Central memory CD8-positive, alpha-beta T cell (primary cell): Measurements from ENCODE around the gene FGF14.

Experiments used
- ATAC-seq: fragments of 150-1000 bp; cut with Tn5 transposase; replicated peaks from 2 replicates; pipeline ENCODE4 v1.10.0; 2022; ENCODE audit warnings: mild to moderate bottlenecking, moderate FRiP score, moderate number of reproducible peaks; ENCODE audit not compliant: poor library complexity, severe bottlenecking; ENCODE audit errors: extremely low read depth
- DNase-seq, 2 donors: peaks; one replicate each; pipeline ENCODE4 v3.0.0; 2021; ENCODE audit warnings: low spot score in 2 of 2
- H3K27ac Mint-ChIP-seq: one replicate; pipeline ENCODE4 v1.8.0; 2022; ENCODE audit warnings: low read depth, mild to moderate bottlenecking, moderate library complexity, mixed read lengths
- H3K27me3 Mint-ChIP-seq: one replicate; pipeline ENCODE4 v1.8.0; 2022; ENCODE audit warnings: mixed read lengths
- H3K36me3 Mint-ChIP-seq: one replicate; pipeline ENCODE4 v1.8.0; 2022; ENCODE audit warnings: mild to moderate bottlenecking, moderate library complexity, mixed read lengths; ENCODE audit not compliant: insufficient read depth
- H3K4me1 Mint-ChIP-seq: one replicate; pipeline ENCODE4 v1.8.0; 2022; ENCODE audit warnings: mixed read lengths
- H3K4me3 Mint-ChIP-seq: one replicate; pipeline ENCODE4 v1.8.0; 2022; ENCODE audit warnings: mild to moderate bottlenecking, moderate library complexity, mixed read lengths
- H3K9me3 Mint-ChIP-seq: one replicate; pipeline ENCODE4 v1.8.0; 2022; ENCODE audit warnings: mixed read lengths

The FGF14 gene

GRCh38 chr13:101795460-101795859, 606.4 kb downstream of the FGF14 start:
- no peak for DNase-seq
- H3K4me3 Mint-ChIP-seq: no peak overlapping the region
- H3K9me3 Mint-ChIP-seq: no peaks in the 10 kb centered on the region
- no peak for ATAC-seq
- no peaks in the 10 kb centered on the region for H3K36me3 Mint-ChIP-seq
- H3K4me1 Mint-ChIP-seq: no peaks in the 10 kb centered on the region
- H3K27ac Mint-ChIP-seq: no peak overlapping the region
- peaks cover 23% of the 10 kb centered on the region for H3K27me3 Mint-ChIP-seq

GRCh38 chr13:101795025-101795424, 606.8 kb downstream of the FGF14 start:
- H3K4me1 Mint-ChIP-seq: no peaks in the 10 kb centered on the region
- no peaks in the 10 kb centered on the region for H3K36me3 Mint-ChIP-seq
- no peak overlapping the region for H3K4me3 Mint-ChIP-seq
- no peaks in the 10 kb centered on the region for H3K9me3 Mint-ChIP-seq
- DNase-seq: no peak
- no peak for ATAC-seq
- H3K27me3 Mint-ChIP-seq: peaks cover 27% of the 10 kb centered on the region
- no peak overlapping the region for H3K27ac Mint-ChIP-seq

GRCh38 chr13:101792189-101792588, 609.7 kb downstream of the FGF14 start:
- H3K4me3 Mint-ChIP-seq: no peak overlapping the region
- no peak overlapping the region for H3K27ac Mint-ChIP-seq
- H3K27me3 Mint-ChIP-seq: peaks cover 51% of the 10 kb centered on the region
- ATAC-seq (no peak), DNase-seq (no peak)
- no peaks in the 10 kb centered on the region for H3K4me1 Mint-ChIP-seq
- no peaks in the 10 kb centered on the region for H3K9me3 Mint-ChIP-seq
- no peaks in the 10 kb centered on the region for H3K36me3 Mint-ChIP-seq

- H3K36me3 Mint-ChIP-seq: no peaks in the 10 kb centered on the region
- H3K27me3 Mint-ChIP-seq: peaks cover 65% of the 10 kb centered on the region
- H3K4me1 Mint-ChIP-seq: no peaks in the 10 kb centered on the region
- DNase-seq (no peak), ATAC-seq (no peak)
- H3K9me3 Mint-ChIP-seq: no peaks in the 10 kb centered on the region
- H3K27ac Mint-ChIP-seq: no peak overlapping the region
- H3K4me3 Mint-ChIP-seq: no peak overlapping the region
These were observed 616.0 kb downstream of the FGF14 start for GRCh38 chr13:101785858-101786257.

- Mint-ChIP-seq H3K27me3 (peaks cover 52% of the 10 kb centered on the region), H3K4me3 (no peak overlapping the region)
- DNase-seq: no peak
These were observed 617.5 kb downstream of the FGF14 start for GRCh38 chr13:101784313-101784712.

GRCh38 chr13:101783554-101783953, 618.3 kb downstream of the FGF14 start:
- Mint-ChIP-seq H3K27me3 (peaks cover 46% of the 10 kb centered on the region), H3K27ac (no peak overlapping the region), H3K36me3 (no peaks in the 10 kb centered on the region), H3K4me3 (no peak overlapping the region), H3K4me1 (no peaks in the 10 kb centered on the region), H3K9me3 (no peaks in the 10 kb centered on the region)
- ATAC-seq (no peak), DNase-seq (no peak)

More at GRCh38 chr13:101784313-101784712, 617.5 kb downstream of the FGF14 start:
- ATAC-seq: no peak
- H3K27ac Mint-ChIP-seq: no peak overlapping the region
- no peaks in the 10 kb centered on the region for H3K36me3 Mint-ChIP-seq
- H3K9me3 Mint-ChIP-seq: no peaks in the 10 kb centered on the region
- no peaks in the 10 kb centered on the region for H3K4me1 Mint-ChIP-seq

GRCh38 chr13:101780211-101780610, 621.6 kb downstream of the FGF14 start:
- ATAC-seq: no peak
- H3K36me3 Mint-ChIP-seq: peaks cover 3% of the 10 kb centered on the region
- no peak overlapping the region for H3K4me3 Mint-ChIP-seq
- no peak for DNase-seq
- no peak overlapping the region for H3K27ac Mint-ChIP-seq
- no peaks in the 10 kb centered on the region for H3K9me3 Mint-ChIP-seq
- H3K27me3 Mint-ChIP-seq: peaks cover 22% of the 10 kb centered on the region
- H3K4me1 Mint-ChIP-seq: no peaks in the 10 kb centered on the region

GRCh38 chr13:101779147-101779546, 622.7 kb downstream of the FGF14 start:
- Mint-ChIP-seq H3K9me3 (no peaks in the 10 kb centered on the region), H3K27ac (no peak overlapping the region), H3K36me3 (peaks cover 3% of the 10 kb centered on the region), H3K27me3 (peaks cover 17% of the 10 kb centered on the region), H3K4me3 (no peak overlapping the region), H3K4me1 (no peaks in the 10 kb centered on the region)
- ATAC-seq (no peak), DNase-seq (no peak)

- H3K27ac Mint-ChIP-seq: no peak overlapping the region
- DNase-seq (no peak), ATAC-seq (no peak)
- no peaks in the 10 kb centered on the region for H3K27me3 Mint-ChIP-seq
- H3K4me1 Mint-ChIP-seq: no peaks in the 10 kb centered on the region
- no peaks in the 10 kb centered on the region for H3K9me3 Mint-ChIP-seq
- peaks cover 3% of the 10 kb centered on the region for H3K36me3 Mint-ChIP-seq
- H3K4me3 Mint-ChIP-seq: no peak overlapping the region
These were observed 626.6 kb downstream of the FGF14 start for GRCh38 chr13:101775267-101775666.

- DNase-seq (no peak), ATAC-seq (no peak)
- Mint-ChIP-seq H3K4me3 (no peak overlapping the region), H3K27me3 (peaks cover 5% of the 10 kb centered on the region), H3K9me3 (no peaks in the 10 kb centered on the region), H3K36me3 (peaks cover 3% of the 10 kb centered on the region), H3K4me1 (no peaks in the 10 kb centered on the region), H3K27ac (no peak overlapping the region)
These were observed 627.5 kb downstream of the FGF14 start for GRCh38 chr13:101774393-101774792.

GRCh38 chr13:101773062-101773461, 628.8 kb downstream of the FGF14 start:
- no peak overlapping the region for H3K27ac Mint-ChIP-seq
- no peaks in the 10 kb centered on the region for H3K9me3 Mint-ChIP-seq
- no peak overlapping the region for H3K4me3 Mint-ChIP-seq
- H3K27me3 Mint-ChIP-seq: peaks cover 18% of the 10 kb centered on the region
- DNase-seq (no peak), ATAC-seq (no peak)
- no peaks in the 10 kb centered on the region for H3K4me1 Mint-ChIP-seq
- H3K36me3 Mint-ChIP-seq: peaks cover 3% of the 10 kb centered on the region

GRCh38 chr13:101767131-101767530, 634.7 kb downstream of the FGF14 start:
- no peaks in the 10 kb centered on the region for H3K4me1 Mint-ChIP-seq
- DNase-seq (no peak), ATAC-seq (no peak)
- peaks cover 36% of the 10 kb centered on the region for H3K27me3 Mint-ChIP-seq
- no peaks in the 10 kb centered on the region for H3K9me3 Mint-ChIP-seq
- H3K4me3 Mint-ChIP-seq: no peak overlapping the region
- H3K27ac Mint-ChIP-seq: no peak overlapping the region
- no peaks in the 10 kb centered on the region for H3K36me3 Mint-ChIP-seq

GRCh38 chr13:101763191-101763590, 638.7 kb downstream of the FGF14 start:
- Mint-ChIP-seq H3K4me3 (no peak overlapping the region), H3K9me3 (no peaks in the 10 kb centered on the region), H3K27me3 (peaks cover 43% of the 10 kb centered on the region), H3K4me1 (no peaks in the 10 kb centered on the region), H3K36me3 (no peaks in the 10 kb centered on the region), H3K27ac (no peak overlapping the region)
- DNase-seq (no peak), ATAC-seq (no peak)
